HG02588 (cell line): ENCODE results near the gene ERGIC1.
"Not testable (repeated sequence)": the region's sequence is repeated elsewhere in the genome, so short reads cannot be mapped to it uniquely, and the experiment has no call there.

Experiments used
- ATAC-seq: cut with Tn5 transposase; IDR thresholded peaks from one replicate; pipeline ENCODE4 v1.9.1; 2021; ENCODE audit warnings: mild to moderate bottlenecking, moderate library complexity; ENCODE audit not compliant: unreplicated experiment

Gene ERGIC1

DNA sequence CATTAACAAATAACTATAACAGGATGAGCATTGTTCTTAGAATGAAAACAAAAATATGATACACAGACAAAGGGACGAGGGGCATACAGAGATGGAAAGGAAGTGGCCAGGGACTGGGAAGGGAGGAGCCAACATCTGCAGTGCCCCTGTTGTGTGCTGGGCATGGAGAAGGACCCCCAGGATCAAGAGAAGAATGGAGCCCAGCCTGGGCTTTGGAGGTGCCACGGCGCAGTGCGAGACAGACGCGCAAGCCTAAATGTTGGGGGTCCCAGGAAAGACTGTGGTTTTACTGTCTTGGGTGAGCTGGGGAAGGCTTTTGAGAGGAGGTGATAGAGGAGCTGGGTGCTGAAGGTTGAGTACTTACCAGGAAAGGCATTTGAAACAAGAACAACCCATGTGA is 34.6 kb upstream of the ERGIC1 start:
- ATAC-seq, result no peak

DNA sequence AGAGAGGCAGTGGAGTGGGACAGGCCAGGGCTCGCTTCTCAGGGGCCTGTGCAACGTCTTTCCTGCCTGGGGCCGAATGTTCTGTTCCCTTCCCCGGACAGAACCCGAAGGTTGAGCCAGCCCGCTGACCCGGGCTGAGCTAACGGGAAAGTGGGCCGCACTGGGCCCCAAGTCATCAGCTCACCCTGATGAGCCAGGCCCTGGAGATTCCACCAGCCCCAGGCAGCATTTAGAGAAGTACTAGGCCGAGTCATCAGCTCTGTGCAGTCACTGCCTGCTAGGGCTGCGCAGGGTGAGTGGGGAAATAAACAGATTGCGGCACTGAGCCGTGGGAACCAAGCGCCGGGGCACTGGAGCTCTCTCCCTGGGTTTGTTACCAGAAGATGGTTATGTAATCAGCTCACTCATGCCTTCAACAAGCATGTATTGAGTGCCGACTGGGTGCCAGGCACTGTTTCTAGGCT is 33.9 kb upstream of the ERGIC1 start:
- ATAC-seq, result no peak

DNA sequence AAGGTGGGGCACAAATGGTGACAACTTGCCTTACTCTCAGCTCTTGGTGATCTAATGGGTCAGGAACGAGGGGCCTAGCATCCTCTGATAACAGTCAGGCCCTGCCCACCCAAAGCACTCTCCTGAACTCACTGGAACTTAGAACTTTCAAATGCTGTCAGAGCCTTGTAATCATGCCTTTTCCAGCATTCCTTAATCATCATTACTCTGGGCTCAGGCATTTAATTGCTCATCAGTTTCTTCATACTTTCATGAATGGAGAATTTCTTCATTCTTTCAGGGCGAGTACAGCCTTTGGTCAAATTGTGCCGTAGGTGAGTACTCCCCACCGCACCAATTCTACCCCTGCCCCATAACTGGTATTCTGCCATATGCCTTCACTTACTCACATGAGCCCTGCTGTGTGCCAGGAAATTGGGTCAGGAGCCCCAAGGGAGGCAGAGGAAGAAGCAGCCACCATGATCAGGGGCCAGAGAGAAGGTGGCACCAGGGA is 32.8 kb upstream of the ERGIC1 start:
- no peak for ATAC-seq

DNA sequence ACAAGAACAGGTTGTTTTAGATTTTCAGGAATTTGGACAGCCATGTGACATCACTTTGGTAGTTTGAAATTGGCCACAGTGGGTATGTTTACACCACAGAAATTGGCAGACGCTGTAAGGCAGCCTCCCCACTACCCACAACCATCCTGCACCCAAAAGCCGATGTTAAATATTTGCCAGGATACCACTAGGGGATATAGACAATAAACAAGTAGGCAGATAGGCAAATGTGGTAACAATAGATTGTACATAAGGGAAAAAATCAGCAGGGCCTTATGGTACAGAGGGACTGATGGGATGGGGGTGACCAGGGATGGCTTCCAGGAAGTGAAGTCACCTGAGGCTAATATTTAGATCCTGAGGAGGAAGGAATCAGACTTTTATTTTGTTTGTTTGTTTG is 31.9 kb upstream of the ERGIC1 start:
- no peak for ATAC-seq

DNA sequence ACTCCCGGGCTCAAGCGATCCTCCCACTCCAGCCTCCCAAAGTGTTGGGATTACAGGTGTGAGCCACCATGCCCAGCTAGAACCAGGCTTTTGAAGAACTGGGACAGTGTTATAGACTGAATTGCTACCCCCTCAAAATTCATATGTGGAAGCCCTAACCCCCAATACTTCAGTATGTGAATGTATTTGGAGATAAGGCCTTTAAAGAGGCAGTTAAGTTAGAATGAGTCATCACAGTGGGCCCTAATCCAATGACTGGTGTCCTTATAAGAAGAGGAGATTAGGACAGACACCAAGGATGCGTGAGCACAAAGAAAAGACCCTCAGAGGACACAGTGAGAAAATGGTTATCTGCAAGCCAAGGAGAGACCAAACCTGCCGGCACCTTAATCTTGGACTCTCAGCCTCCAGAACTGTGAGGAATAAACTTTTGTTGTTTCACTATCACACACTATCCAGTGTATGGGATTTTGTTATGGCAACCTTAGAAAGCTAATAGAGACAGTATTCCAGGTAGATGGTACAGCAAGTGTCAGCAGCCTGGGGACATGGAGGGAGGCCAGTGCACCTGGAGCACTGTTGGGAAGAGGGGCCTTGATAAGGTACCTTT is 31.4 kb upstream of the ERGIC1 start:
- ATAC-seq, result no peak

- no peak for ATAC-seq
These were observed 28.9 kb upstream of the ERGIC1 start for GRCh38 chr5:172805018-172805683.

- no peak for ATAC-seq
These were observed 28.3 kb upstream of the ERGIC1 start for GRCh38 chr5:172805736-172806255.

- ATAC-seq, result peak; percentile 97
These were observed 27.0 kb upstream of the ERGIC1 start for GRCh38 chr5:172806897-172807672.

DNA sequence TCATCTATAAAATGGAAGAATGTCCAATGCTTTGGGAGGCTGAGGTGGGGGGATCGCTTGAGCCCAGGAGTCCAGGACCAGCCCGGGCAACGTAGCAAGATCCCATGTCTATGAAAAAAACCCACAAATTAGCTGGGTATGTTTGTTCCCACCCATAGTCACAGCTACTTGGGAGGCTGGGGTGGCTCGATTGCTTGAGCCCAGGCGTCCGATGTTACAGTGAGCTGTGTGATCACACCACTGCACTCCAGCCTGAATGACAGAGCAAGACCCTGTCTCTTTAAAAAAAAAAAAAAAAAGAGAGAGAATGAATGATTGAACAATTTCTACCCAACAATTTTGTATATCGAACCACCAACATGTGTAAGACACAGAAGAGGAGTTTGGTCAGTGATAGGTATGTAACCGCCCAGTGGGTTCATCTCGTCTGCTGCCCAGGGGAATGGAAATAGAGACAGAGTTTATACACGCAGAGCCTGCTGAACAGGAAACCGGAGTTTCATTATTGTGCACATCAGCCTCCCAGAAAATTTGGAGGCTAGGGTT is 26.2 kb upstream of the ERGIC1 start:
- no peak for ATAC-seq

DNA sequence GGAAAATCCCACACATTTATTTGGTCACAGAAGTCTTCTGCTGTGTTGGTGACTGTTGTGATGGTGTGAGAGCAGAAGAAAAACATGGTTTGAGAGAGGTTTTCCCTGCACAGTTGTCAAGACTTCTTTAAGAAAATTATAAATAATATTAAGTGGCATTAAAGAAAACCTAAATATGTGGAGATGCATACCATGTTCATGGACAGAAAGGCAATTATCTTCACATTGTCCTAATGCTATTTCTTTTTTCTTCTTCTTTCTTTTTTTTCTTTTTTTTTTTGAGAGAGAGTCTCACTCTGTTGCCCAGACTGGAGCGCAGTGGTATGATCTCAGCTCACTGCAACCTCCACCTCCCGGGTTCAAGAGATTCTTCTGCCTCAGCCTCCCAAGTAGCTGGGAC is 24.3 kb upstream of the ERGIC1 start:
- ATAC-seq, result no peak

- not testable (repeated sequence) for ATAC-seq
These were observed 23.1 kb upstream of the ERGIC1 start for GRCh38 chr5:172810996-172811395.

DNA sequence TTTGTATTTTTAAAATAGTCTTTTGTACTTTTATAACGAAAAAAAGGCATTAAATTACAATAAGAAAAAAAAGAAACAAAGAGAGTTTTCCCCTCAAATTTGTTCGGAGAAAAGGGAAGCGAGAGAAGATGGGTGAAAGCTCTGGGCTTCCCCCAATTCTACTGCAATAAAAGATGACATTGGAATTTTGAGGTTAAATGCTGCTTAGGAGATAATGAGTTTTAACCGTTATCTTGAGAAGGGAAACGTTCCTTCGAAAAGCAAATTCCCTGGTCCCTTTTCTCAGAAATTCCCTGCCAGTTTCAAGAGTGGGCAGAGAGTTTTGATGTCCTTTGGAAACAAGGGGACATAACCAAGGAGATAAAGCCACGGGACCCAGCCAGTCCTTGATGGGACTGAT is 18.4 kb upstream of the ERGIC1 start:
- ATAC-seq, result no peak

DNA sequence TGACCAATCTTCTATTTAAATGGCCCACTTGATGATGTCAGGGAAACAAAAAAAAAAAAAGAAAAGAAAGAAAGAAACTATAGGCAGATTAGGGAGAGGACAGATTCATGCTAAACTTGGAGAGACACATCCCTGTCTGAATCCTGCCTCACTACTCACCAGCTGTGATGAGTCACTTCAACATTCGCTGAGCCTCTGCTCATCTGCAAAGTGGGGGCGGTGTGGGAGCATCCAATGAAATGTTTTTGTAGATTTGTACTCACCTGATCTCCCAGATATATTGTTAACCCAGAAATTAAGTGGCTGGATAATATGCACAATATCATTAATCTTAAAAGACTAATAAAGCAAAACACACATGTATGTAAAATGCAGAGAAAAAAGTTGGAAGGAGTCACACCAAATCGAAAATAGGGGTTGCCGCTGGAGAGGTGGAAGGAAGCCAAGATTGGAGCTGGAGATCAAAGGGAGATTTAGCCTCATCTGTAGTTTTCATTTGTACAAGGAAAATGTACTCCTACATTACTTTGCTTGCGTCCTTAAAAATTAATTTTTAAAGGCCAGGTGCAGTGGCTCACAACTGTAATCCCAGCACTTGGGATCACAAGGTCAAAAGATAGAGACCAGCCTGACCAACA is 17.0 kb upstream of the ERGIC1 start:
- ATAC-seq, result no peak

GRCh38 chr5:172817664-172818063 is 16.4 kb upstream of the ERGIC1 start:
- no peak for ATAC-seq

DNA sequence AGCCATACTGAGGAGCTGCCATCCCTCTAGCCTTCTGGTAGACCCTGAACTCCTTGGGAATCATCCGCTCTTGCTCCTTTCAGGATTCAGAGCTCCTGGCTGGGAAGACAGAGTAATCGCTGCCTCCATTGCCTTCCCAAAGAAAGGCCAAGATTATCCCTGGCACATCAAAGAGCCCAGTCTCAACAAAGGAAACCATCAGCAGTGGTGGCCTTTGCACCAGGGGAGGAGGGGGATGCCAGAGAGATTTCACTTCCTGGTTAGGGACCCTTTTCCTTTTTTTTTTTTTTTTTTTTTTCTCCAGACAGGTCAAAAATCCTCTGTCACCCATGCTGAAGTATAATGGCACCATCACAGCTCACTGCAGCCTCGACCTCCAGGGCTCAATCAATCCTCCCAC is 16.0 kb upstream of the ERGIC1 start:
- ATAC-seq, result no peak

DNA sequence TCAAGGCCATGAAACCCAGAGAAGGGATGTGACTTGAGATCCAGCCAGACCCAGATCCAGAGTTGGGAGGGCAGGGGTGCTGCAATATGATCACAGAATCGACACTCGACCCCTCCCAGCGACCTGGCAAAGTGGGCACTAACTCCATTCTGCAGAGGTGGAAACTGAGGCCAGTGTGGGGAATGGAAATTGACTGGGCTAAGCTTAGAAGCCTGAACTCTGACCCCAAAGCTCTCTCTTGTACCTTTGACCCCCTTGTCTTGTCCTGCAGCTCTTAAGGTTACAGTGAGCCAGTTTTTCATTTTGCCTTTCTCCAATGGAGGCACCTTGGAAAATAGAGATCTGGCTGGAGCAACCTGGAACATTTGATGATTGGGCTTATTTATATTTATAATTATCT is 14.5 kb upstream of the ERGIC1 start:
- no peak for ATAC-seq

DNA sequence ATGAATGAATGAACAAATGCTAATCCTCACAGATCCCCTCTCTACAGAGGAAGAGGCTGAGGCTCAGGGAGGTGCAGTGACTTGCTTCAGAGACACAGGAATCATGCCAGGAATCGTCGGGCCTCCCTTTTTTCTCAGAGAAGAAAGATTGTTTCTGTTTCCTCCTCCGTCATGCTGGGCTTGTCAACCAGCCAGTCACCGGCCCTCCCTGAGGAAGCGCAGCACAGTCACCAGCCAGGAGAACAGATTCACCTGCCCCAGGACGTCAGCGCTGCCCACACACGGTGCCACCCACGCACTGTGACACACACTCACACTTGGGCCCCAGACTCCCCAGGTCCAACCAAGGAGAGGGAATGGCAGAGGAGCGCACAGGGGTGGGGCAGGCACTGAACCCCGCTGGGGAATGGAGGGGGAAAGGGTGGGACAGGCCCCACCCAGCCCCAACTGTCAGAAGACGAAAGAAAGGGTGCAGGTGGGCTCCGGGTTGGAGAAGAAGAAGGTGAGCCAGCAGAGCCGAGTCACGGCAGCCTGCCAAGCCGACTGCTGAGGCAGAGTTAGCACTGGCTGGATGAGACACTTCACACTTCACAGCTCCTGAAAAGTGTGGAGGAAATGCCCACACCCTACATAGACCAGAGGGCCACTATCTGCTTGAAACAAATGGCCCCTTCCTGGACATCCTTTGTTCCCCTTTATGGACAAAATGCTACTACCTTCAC is 13.8 kb upstream of the ERGIC1 start:
- no peak for ATAC-seq

DNA sequence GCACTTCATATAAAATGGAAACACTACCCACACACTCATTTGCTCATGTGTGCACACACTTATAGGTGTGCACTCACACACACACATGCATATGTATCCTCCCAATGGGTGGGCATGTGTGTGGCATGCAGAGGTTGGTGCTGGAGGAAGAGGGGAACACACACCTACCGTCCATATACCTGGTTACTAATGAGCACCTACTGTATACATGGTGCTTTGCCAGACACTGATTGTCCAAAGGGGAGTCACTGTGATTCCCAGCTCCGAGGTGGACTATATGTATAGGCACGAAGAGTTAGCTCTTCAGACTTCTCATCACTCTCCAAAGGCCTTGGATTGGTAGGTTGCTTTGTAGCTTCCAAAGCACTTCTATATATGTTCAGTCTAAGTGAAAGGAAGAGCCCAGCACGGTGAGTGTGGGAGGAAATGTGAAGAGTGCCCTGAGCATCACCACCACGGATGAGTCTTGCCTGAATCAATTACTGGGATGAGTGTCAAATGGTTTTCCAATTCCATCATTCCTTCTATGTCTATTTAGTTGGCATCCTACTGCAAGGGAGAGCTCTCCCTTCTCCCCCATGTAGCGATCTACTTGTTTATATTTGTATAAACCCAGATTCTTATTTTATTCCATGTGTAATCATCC is 12.6 kb upstream of the ERGIC1 start:
- no peak for ATAC-seq

GRCh38 chr5:172823840-172824362 is 10.2 kb upstream of the ERGIC1 start:
- no peak for ATAC-seq
